ENCODE data around the gene FBXO44.

- TF ChIP-seq CTCF (IDR thresholded peaks at IDR 0.05) (no peak), ARID4B (CRISPR knock-in tag; IDR thresholded peaks at IDR 0.05; ENCODE audit: borderline replicate concordance) (no peak), PREB (CRISPR knock-in tag; IDR thresholded peaks at IDR 0.05; ENCODE audit: borderline replicate concordance) (no peak), ELF4 (CRISPR knock-in tag; IDR thresholded peaks at IDR 0.05; ENCODE audit: low read depth) (no peak)
- TF ChIP-seq, protein P1, sequence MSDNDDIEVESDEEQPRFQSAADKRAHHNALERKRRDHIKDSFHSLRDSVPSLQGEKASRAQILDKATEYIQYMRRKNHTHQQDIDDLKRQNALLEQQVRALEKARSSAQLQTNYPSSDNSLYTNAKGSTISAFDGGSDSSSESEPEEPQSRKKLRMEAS (CRISPR knock-in tag; IDR thresholded peaks at IDR 0.05), result no peak
- TF ChIP-seq, protein P2, sequence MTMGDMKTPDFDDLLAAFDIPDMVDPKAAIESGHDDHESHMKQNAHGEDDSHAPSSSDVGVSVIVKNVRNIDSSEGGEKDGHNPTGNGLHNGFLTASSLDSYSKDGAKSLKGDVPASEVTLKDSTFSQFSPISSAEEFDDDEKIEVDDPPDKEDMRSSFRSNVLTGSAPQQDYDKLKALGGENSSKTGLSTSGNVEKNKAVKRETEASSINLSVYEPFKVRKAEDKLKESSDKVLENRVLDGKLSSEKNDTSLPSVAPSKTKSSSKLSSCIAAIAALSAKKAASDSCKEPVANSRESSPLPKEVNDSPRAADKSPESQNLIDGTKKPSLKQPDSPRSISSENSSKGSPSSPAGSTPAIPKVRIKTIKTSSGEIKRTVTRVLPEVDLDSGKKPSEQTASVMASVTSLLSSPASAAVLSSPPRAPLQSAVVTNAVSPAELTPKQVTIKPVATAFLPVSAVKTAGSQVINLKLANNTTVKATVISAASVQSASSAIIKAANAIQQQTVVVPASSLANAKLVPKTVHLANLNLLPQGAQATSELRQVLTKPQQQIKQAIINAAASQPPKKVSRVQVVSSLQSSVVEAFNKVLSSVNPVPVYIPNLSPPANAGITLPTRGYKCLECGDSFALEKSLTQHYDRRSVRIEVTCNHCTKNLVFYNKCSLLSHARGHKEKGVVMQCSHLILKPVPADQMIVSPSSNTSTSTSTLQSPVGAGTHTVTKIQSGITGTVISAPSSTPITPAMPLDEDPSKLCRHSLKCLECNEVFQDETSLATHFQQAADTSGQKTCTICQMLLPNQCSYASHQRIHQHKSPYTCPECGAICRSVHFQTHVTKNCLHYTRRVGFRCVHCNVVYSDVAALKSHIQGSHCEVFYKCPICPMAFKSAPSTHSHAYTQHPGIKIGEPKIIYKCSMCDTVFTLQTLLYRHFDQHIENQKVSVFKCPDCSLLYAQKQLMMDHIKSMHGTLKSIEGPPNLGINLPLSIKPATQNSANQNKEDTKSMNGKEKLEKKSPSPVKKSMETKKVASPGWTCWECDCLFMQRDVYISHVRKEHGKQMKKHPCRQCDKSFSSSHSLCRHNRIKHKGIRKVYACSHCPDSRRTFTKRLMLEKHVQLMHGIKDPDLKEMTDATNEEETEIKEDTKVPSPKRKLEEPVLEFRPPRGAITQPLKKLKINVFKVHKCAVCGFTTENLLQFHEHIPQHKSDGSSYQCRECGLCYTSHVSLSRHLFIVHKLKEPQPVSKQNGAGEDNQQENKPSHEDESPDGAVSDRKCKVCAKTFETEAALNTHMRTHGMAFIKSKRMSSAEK (CRISPR knock-in tag; IDR thresholded peaks at IDR 0.05; ENCODE audit: borderline replicate concordance), result no peak
These were observed 39.2 kb downstream of the FBXO44 start for GRCh38 chr1:11693917-11694316.

Measured in WTC11 (cell line).